GM23338 (cell line): Measurements from ENCODE around the gene CLTRN.

ENCODE experiments used
- CREB1 ChIP-seq: fragments of 250-450 bp; sonication (Bioruptor Pico); IDR thresholded peaks from 2 replicates; pipeline ENCODE4 v1.5.0; 2020; ENCODE audit warnings: low read depth, mild to moderate bottlenecking, moderate library complexity
- EZH2 ChIP-seq: fragments of 200-600 bp; sonication (generic); IDR thresholded peaks from one replicate; pipeline ENCODE4 v1.8.0; 2017; ENCODE audit warnings: antibody characterized with exemption, mild to moderate bottlenecking, low read depth; ENCODE audit not compliant: unreplicated experiment
- EZH2phosphoT487 ChIP-seq: fragments of 200-600 bp; sonication (generic); IDR thresholded peaks from one replicate; pipeline ENCODE4 v1.8.1; 2018; ENCODE audit warnings: antibody characterized with exemption; ENCODE audit not compliant: unreplicated experiment
- JUNB ChIP-seq: IDR thresholded peaks from one replicate; pipeline ENCODE4 v1.6.1; 2016; ENCODE audit warnings: antibody characterized with exemption; ENCODE audit not compliant: unreplicated experiment
- NANOG ChIP-seq: IDR thresholded peaks from 2 replicates; pipeline ENCODE4 v1.6.1; 2016; ENCODE audit warnings: antibody characterized with exemption, borderline replicate concordance
- POLR2AphosphoS5 ChIP-seq: IDR thresholded peaks from 2 replicates; pipeline ENCODE4 v1.6.1; 2016; ENCODE audit warnings: antibody characterized with exemption, low read depth
- STAT1 ChIP-seq: IDR thresholded peaks from one replicate; pipeline ENCODE4 v1.6.1; 2016; ENCODE audit warnings: antibody characterized with exemption; ENCODE audit not compliant: unreplicated experiment
- TF ChIP-seq, protein P1 (sequence below), 2 experiments: fragments of 200-600 bp in 1 of 2; sonication (generic) in 1 of 2; conservative IDR thresholded peaks; 2 replicates each; pipeline versions ENCODE4 v1.5.1 to v1.6.1; 2016 to 2017; ENCODE audit warnings: antibody characterized with exemption in 2 of 2, low read depth in 2 of 2, mild to moderate bottlenecking in 2 of 2, moderate library complexity in 1 of 2
- TF ChIP-seq, protein P2 (sequence below): IDR thresholded peaks from one replicate; pipeline ENCODE4 v1.6.1; 2018; ENCODE audit warnings: antibody characterized with exemption; ENCODE audit not compliant: unreplicated experiment

DNA sequence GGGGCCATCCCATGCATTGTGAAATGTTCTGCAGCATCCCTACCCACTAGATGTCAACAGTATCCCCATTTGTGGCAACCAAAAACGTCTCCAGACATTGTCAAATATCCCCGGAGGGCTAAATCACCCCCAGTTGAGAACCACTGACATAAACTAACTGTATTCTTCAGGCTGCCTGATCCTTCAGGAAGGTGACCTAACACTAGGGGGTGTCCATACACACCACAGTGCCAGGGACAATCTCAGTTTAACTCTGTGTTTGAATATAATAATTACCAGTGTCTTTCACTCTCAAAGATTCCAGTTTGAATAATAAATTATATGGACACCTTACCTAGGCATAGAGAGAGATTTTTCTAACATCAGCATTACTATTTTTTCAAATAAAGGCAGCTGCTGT lies 70.2 kb downstream of the CLTRN start:
- TF ChIP-seq, protein P1, sequence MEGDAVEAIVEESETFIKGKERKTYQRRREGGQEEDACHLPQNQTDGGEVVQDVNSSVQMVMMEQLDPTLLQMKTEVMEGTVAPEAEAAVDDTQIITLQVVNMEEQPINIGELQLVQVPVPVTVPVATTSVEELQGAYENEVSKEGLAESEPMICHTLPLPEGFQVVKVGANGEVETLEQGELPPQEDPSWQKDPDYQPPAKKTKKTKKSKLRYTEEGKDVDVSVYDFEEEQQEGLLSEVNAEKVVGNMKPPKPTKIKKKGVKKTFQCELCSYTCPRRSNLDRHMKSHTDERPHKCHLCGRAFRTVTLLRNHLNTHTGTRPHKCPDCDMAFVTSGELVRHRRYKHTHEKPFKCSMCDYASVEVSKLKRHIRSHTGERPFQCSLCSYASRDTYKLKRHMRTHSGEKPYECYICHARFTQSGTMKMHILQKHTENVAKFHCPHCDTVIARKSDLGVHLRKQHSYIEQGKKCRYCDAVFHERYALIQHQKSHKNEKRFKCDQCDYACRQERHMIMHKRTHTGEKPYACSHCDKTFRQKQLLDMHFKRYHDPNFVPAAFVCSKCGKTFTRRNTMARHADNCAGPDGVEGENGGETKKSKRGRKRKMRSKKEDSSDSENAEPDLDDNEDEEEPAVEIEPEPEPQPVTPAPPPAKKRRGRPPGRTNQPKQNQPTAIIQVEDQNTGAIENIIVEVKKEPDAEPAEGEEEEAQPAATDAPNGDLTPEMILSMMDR (conservative IDR thresholded peaks at IDR 0.05; ENCODE audit: low read depth in 2 of 2), result peak; percentile 15 to 45; a peak in 2 of 4 replicates
- no peak for TF ChIP-seq EZH2
- no peak for TF ChIP-seq EZH2phosphoT487
- no peak for TF ChIP-seq POLR2AphosphoS5
- TF ChIP-seq, protein P2, sequence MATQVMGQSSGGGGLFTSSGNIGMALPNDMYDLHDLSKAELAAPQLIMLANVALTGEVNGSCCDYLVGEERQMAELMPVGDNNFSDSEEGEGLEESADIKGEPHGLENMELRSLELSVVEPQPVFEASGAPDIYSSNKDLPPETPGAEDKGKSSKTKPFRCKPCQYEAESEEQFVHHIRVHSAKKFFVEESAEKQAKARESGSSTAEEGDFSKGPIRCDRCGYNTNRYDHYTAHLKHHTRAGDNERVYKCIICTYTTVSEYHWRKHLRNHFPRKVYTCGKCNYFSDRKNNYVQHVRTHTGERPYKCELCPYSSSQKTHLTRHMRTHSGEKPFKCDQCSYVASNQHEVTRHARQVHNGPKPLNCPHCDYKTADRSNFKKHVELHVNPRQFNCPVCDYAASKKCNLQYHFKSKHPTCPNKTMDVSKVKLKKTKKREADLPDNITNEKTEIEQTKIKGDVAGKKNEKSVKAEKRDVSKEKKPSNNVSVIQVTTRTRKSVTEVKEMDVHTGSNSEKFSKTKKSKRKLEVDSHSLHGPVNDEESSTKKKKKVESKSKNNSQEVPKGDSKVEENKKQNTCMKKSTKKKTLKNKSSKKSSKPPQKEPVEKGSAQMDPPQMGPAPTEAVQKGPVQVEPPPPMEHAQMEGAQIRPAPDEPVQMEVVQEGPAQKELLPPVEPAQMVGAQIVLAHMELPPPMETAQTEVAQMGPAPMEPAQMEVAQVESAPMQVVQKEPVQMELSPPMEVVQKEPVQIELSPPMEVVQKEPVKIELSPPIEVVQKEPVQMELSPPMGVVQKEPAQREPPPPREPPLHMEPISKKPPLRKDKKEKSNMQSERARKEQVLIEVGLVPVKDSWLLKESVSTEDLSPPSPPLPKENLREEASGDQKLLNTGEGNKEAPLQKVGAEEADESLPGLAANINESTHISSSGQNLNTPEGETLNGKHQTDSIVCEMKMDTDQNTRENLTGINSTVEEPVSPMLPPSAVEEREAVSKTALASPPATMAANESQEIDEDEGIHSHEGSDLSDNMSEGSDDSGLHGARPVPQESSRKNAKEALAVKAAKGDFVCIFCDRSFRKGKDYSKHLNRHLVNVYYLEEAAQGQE, result no peak
- TF ChIP-seq CREB1 (CRISPR knock-in tag), result no peak
- TF ChIP-seq JUNB, result no peak
- TF ChIP-seq NANOG, result no peak
- no peak for TF ChIP-seq STAT1
